ENCODE results near the gene WDFY2.
"Not testable (repeated sequence)": the region's sequence is repeated elsewhere in the genome, so short reads cannot be mapped to it uniquely, and the experiment has no call there.

WDFY2 gene

DNA sequence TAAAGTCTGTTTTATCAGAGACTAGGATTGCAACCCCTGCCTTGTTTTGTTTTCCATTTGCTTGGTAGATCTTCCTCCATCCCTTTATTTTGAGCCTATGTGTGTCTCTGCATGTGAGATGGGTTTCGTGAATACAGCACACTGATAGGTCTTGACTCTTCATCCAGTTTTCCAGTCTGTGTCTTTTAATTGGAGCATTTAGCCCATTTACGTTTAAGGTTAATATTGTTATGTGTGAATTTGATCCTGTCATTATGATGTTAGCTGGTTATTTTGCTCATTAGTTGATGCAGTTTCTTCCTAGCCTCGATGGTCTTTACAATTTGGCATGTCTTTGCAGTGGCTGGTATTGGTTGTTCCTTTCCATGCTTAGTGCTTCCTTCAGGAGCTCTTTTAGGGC lies 67.9 kb downstream of the WDFY2 start:
- not testable (repeated sequence) for H3K36me3 ChIP-seq (ENCODE audit: insufficient read depth, low read length); H3K27me3 ChIP-seq (ENCODE audit: insufficient read depth, low read length); H3K4me1 ChIP-seq (ENCODE audit: insufficient read depth, low read length); H3K4me3 ChIP-seq (ENCODE audit: low read length); H2AFZ ChIP-seq (ENCODE audit: low read depth, low read length); H3K9me3 ChIP-seq (ENCODE audit: low read length)

GRCh38 chr13:51659276-51660127 lies 75.2 kb downstream of the WDFY2 start:
- H3K9me3 ChIP-seq (ENCODE audit: low read length), result no peaks in the 10 kb centered on the region
- no peak overlapping the region for H2AFZ ChIP-seq (ENCODE audit: low read depth, low read length)
- no peaks in the 10 kb centered on the region for H3K4me1 ChIP-seq (ENCODE audit: insufficient read depth, low read length)
- H3K4me3 ChIP-seq (ENCODE audit: low read length), result no peak overlapping the region
- H3K27me3 ChIP-seq (ENCODE audit: insufficient read depth, low read length), result no peaks in the 10 kb centered on the region
- no peaks in the 10 kb centered on the region for H3K36me3 ChIP-seq (ENCODE audit: insufficient read depth, low read length)

DNA sequence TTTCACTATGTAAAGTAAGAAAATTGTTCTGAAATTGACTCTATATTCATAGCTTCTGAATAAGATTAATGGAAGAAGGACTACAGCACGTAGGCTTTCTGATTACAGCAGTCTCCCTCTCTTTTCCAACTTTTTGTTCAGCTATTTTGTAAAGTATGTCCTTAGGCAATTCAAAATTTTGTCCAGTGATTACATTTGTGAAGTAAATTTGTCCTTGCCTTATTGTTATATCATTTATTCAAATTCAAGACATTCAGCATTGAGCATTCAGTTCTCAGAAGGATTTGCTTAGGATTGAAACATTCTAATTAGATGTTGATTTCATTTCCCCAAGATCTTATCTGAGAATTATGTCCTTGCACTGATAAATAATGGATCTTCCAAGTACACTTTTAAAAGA lies 76.6 kb downstream of the WDFY2 start:
- Histone ChIP-seq H3K4me3 (ENCODE audit: low read length) (no peak overlapping the region), H2AFZ (ENCODE audit: low read depth, low read length) (no peak overlapping the region), H3K27me3 (ENCODE audit: insufficient read depth, low read length) (no peaks in the 10 kb centered on the region), H3K9me3 (ENCODE audit: low read length) (no peaks in the 10 kb centered on the region), H3K4me1 (ENCODE audit: insufficient read depth, low read length) (no peaks in the 10 kb centered on the region), H3K36me3 (ENCODE audit: insufficient read depth, low read length) (no peaks in the 10 kb centered on the region)

- no peaks in the 10 kb centered on the region for H3K4me1 ChIP-seq (ENCODE audit: insufficient read depth, low read length)
- H3K4me3 ChIP-seq (ENCODE audit: low read length), result no peak overlapping the region
- H3K36me3 ChIP-seq (ENCODE audit: insufficient read depth, low read length), result no peaks in the 10 kb centered on the region
- H2AFZ ChIP-seq (ENCODE audit: low read depth, low read length), result no peak overlapping the region
- no peaks in the 10 kb centered on the region for H3K9me3 ChIP-seq (ENCODE audit: low read length)
- no peaks in the 10 kb centered on the region for H3K27me3 ChIP-seq (ENCODE audit: insufficient read depth, low read length)
These were observed 80.0 kb downstream of the WDFY2 start for GRCh38 chr13:51663973-51664957.

DNA sequence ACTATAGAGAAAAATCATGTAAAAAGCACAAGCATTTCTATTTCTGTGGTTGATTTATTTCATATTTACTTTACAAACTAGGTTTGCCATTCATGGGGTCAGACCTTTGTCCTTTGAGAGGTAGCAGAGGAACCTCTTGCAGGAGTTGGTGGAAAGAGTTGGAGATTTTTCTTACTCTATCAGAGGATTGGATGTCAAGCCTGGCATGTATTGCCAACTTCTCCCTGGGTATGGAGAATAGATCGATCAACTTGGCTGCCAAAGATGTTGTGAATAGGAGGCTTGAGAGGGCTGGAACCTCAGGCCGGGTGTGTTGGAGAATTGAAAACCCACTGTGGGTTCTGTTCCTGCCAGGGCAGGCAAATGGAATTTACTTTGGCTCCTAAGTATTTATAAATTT lies 81.2 kb downstream of the WDFY2 start:
- H3K27me3 ChIP-seq (ENCODE audit: insufficient read depth, low read length), result no peaks in the 10 kb centered on the region
- no peaks in the 10 kb centered on the region for H3K36me3 ChIP-seq (ENCODE audit: insufficient read depth, low read length)
- H3K9me3 ChIP-seq (ENCODE audit: low read length), result no peaks in the 10 kb centered on the region
- H2AFZ ChIP-seq (ENCODE audit: low read depth, low read length), result no peak overlapping the region
- no peak overlapping the region for H3K4me3 ChIP-seq (ENCODE audit: low read length)
- no peaks in the 10 kb centered on the region for H3K4me1 ChIP-seq (ENCODE audit: insufficient read depth, low read length)

DNA sequence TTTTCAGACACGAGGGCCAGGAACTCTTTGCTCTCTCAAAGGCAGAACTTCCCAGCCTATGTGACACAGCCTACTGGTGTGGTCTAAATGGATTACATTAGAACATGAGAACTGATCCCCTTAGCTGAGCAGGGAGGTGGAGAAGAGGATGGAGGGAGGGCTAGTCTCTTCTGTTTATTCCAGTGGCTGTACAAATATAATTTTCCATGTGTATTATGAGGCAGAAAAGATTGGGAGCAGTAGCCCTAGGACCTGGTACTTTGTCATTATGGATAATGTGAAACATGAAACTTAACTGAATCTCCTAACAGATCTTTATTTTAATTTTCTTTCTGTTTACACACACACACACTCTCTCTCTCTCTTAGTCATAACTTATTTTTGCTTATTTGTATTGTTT lies 82.1 kb downstream of the WDFY2 start:
- no peaks in the 10 kb centered on the region for H3K4me1 ChIP-seq (ENCODE audit: insufficient read depth, low read length)
- no peaks in the 10 kb centered on the region for H3K9me3 ChIP-seq (ENCODE audit: low read length)
- no peaks in the 10 kb centered on the region for H3K36me3 ChIP-seq (ENCODE audit: insufficient read depth, low read length)
- no peak overlapping the region for H3K4me3 ChIP-seq (ENCODE audit: low read length)
- no peak overlapping the region for H2AFZ ChIP-seq (ENCODE audit: low read depth, low read length)
- H3K27me3 ChIP-seq (ENCODE audit: insufficient read depth, low read length), result no peaks in the 10 kb centered on the region

GRCh38 chr13:51666839-51667238 lies 82.6 kb downstream of the WDFY2 start:
- no peaks in the 10 kb centered on the region for H3K4me1 ChIP-seq (ENCODE audit: insufficient read depth, low read length)
- no peaks in the 10 kb centered on the region for H3K27me3 ChIP-seq (ENCODE audit: insufficient read depth, low read length)
- H3K4me3 ChIP-seq (ENCODE audit: low read length), result no peak overlapping the region
- no peaks in the 10 kb centered on the region for H3K36me3 ChIP-seq (ENCODE audit: insufficient read depth, low read length)
- H2AFZ ChIP-seq (ENCODE audit: low read depth, low read length), result no peak overlapping the region
- no peaks in the 10 kb centered on the region for H3K9me3 ChIP-seq (ENCODE audit: low read length)

GRCh38 chr13:51668580-51669195 lies 84.4 kb downstream of the WDFY2 start:
- no peaks in the 10 kb centered on the region for H3K36me3 ChIP-seq (ENCODE audit: insufficient read depth, low read length)
- H3K27me3 ChIP-seq (ENCODE audit: insufficient read depth, low read length), result no peaks in the 10 kb centered on the region
- no peak overlapping the region for H3K4me3 ChIP-seq (ENCODE audit: low read length)
- no peaks in the 10 kb centered on the region for H3K4me1 ChIP-seq (ENCODE audit: insufficient read depth, low read length)
- H2AFZ ChIP-seq (ENCODE audit: low read depth, low read length), result no peak overlapping the region
- H3K9me3 ChIP-seq (ENCODE audit: low read length), result no peaks in the 10 kb centered on the region

DNA sequence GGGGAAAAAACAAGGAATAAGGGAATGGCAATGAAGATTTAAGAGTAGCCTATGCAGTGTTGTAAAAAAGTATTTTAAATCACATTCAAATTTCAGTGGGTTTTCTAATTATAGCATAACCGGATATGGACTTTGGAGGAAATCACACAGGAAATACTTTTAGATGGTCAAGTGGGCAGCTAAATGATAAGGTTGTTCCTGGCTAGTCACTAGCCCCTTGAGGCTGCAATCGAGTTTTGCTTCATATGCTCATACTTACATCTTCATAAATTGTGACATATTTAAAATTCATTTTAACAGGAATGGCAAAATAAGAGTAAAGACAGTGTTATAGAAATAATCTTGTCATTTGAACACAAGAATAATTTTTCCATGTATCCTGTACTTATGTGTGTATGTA lies 88.9 kb downstream of the WDFY2 start:
- Histone ChIP-seq H3K27me3 (ENCODE audit: insufficient read depth, low read length) (no peaks in the 10 kb centered on the region), H3K4me3 (ENCODE audit: low read length) (no peak overlapping the region)

DNA sequence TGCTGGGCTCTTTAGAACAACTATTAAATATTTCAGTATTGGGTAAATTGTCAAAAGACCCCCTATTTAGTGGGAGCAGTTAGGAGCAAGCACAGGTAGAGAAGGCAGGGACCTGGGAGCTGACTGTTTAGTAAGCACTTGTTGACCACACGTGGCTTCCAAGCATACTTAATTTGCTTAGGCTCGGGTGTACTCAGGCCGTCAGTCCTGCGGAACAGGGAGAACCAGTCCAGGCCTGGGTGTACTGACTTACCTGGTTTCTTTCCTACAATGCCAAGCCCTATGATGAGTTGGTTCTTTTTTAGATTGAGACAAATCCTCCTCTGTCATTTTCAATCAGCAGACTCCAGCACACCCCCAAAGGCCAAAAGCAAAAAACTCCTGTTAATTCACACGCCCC lies 90.0 kb downstream of the WDFY2 start:
- Histone ChIP-seq H3K4me3 (ENCODE audit: low read length) (no peak overlapping the region), H2AFZ (ENCODE audit: low read depth, low read length) (no peak overlapping the region), H3K9me3 (ENCODE audit: low read length) (no peaks in the 10 kb centered on the region), H3K4me1 (ENCODE audit: insufficient read depth, low read length) (no peaks in the 10 kb centered on the region), H3K27me3 (ENCODE audit: insufficient read depth, low read length) (no peaks in the 10 kb centered on the region), H3K36me3 (ENCODE audit: insufficient read depth, low read length) (no peaks in the 10 kb centered on the region)

More for the DNA sequence above, 88.9 kb downstream of the WDFY2 start:
- Histone ChIP-seq H3K36me3 (ENCODE audit: insufficient read depth, low read length) (no peaks in the 10 kb centered on the region), H3K4me1 (ENCODE audit: insufficient read depth, low read length) (no peaks in the 10 kb centered on the region), H3K9me3 (ENCODE audit: low read length) (no peaks in the 10 kb centered on the region), H2AFZ (ENCODE audit: low read depth, low read length) (no peak overlapping the region)

- no peaks in the 10 kb centered on the region for H3K36me3 ChIP-seq (ENCODE audit: insufficient read depth, low read length)
- no peaks in the 10 kb centered on the region for H3K27me3 ChIP-seq (ENCODE audit: insufficient read depth, low read length)
- no peaks in the 10 kb centered on the region for H3K9me3 ChIP-seq (ENCODE audit: low read length)
- H3K4me1 ChIP-seq (ENCODE audit: insufficient read depth, low read length), result no peaks in the 10 kb centered on the region
- no peak overlapping the region for H3K4me3 ChIP-seq (ENCODE audit: low read length)
- H2AFZ ChIP-seq (ENCODE audit: low read depth, low read length), result no peak overlapping the region
These were observed 91.1 kb downstream of the WDFY2 start for GRCh38 chr13:51675385-51675784.

DNA sequence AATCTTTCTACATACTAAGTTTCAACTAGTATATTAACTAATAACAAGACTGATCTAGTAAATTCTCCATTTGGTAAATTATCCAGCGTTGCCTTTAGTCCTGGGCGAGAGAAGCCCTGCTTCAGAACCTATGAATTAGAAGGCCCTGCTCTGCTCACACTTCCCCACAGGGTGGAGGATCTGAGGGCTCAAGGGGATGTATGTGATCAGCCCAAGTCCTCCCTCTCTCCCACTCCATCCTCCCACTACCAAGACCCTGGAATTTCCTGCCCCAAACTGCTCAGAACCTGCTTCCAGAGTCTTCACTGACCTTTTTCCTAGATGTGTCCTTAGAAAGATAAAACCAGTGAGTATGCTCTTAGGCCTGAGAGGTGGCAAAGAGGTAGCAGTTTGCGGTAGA lies 91.6 kb downstream of the WDFY2 start:
- Histone ChIP-seq H2AFZ (ENCODE audit: low read depth, low read length) (no peak overlapping the region), H3K4me1 (ENCODE audit: insufficient read depth, low read length) (no peaks in the 10 kb centered on the region), H3K9me3 (ENCODE audit: low read length) (no peaks in the 10 kb centered on the region), H3K36me3 (ENCODE audit: insufficient read depth, low read length) (no peaks in the 10 kb centered on the region), H3K27me3 (ENCODE audit: insufficient read depth, low read length) (no peaks in the 10 kb centered on the region), H3K4me3 (ENCODE audit: low read length) (no peak overlapping the region)

DNA sequence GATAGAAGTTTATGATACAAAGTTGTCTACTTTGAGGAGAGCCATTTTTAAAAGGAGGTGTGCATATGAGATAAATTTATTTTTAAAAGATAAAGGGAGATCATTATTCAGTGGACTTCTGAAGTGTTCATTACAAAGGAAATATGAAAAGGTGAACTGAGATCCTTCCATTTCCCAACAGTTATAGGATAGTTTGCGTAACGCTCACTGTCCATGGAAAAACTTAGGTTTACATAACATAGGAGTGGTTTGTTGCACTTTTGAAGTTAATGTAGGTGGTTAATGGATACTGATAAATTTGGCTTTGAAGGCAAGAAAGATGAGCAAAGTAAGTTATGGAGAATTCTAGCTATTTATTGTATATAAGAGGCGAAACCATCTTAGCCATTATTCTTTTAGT lies 92.5 kb downstream of the WDFY2 start:
- no peaks in the 10 kb centered on the region for H3K27me3 ChIP-seq (ENCODE audit: insufficient read depth, low read length)
- no peaks in the 10 kb centered on the region for H3K36me3 ChIP-seq (ENCODE audit: insufficient read depth, low read length)
- no peaks in the 10 kb centered on the region for H3K4me1 ChIP-seq (ENCODE audit: insufficient read depth, low read length)
- H2AFZ ChIP-seq (ENCODE audit: low read depth, low read length), result no peak overlapping the region
- H3K9me3 ChIP-seq (ENCODE audit: low read length), result no peaks in the 10 kb centered on the region
- no peak overlapping the region for H3K4me3 ChIP-seq (ENCODE audit: low read length)

Measured in neuron (in vitro differentiated cells).